Measurements from ENCODE around the gene TBXAS1.

The TBXAS1 gene

GRCh38 chr7:140056431-140057142 is 227.5 kb downstream of the TBXAS1 start:
- DNase-seq, result no peak

- DNase-seq, result no peak
Measured at GRCh38 chr7:140057143-140057535, 228.1 kb downstream of the TBXAS1 start.

- DNase-seq, result no peak
Measured at GRCh38 chr7:140058517-140058916, 229.5 kb downstream of the TBXAS1 start.

- peak; percentile 25 for DNase-seq
Measured at GRCh38 chr7:140059273-140060242, 230.5 kb downstream of the TBXAS1 start.

- no peak for DNase-seq
Measured at GRCh38 chr7:140060243-140060630, 231.2 kb downstream of the TBXAS1 start.

- no peak for DNase-seq
Measured at GRCh38 chr7:140060788-140061606, 231.9 kb downstream of the TBXAS1 start.

GRCh38 chr7:140061607-140061930 is 232.5 kb downstream of the TBXAS1 start:
- no peak for DNase-seq

GRCh38 chr7:140062118-140062527 is 233.1 kb downstream of the TBXAS1 start:
- peak; percentile 69 for DNase-seq

GRCh38 chr7:140062528-140063299 is 233.7 kb downstream of the TBXAS1 start, which contains the start of gene PARP12:
Gene PARP12 (minus strand): TSS chr7:140062951. CDS start chr7:140062847, 104 bp downstream.
- peak; percentile 89 for DNase-seq

GRCh38 chr7:140067052-140067451 is 238.0 kb downstream of the TBXAS1 start:
- DNase-seq, result no peak

- no peak for DNase-seq
Measured at GRCh38 chr7:140068033-140068432, 239.0 kb downstream of the TBXAS1 start.

GRCh38 chr7:140069298-140069949 is 240.4 kb downstream of the TBXAS1 start:
- no peak for DNase-seq
